ENCODE data around the gene RAPGEF5.

Gene RAPGEF5

DNA sequence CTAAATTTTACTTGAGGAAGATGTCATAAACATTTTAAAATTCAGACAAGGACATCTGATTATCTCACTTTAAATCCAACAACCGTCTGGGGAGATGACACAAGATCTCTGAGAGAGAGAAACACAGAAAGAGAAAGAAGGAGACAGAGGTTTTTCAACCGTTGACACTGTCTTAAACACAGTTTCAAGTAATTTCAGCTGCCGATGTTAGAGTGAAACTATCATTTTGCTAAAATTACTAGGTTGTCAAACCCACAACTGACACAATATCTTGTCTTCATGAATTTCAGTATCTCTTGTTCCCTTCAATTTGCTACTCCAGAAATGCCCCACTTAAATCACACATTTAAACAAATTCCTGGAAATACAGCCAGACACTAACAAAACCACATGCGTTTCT is 174.8 kb downstream of the RAPGEF5 start:
- DNase-seq = no peak

DNA sequence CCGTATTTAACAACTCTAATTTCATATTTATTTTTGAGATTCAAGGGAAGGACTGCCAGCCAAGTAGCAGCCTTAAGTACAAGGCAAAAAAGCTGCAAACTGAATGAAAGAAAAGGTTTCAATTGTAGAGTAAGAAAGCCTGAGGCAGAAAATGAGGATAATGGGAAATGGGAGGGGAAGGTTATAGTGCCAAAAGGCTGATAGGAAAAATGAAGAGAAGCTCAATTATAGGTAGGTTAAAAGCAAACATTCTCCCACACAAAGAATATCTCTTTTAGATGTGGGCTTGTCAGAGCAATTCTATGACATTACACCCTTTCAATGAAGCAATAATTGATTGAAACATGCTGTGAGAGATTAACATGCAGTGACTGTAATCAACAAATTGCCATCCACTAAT is 175.3 kb downstream of the RAPGEF5 start:
- no peak for DNase-seq

DNA sequence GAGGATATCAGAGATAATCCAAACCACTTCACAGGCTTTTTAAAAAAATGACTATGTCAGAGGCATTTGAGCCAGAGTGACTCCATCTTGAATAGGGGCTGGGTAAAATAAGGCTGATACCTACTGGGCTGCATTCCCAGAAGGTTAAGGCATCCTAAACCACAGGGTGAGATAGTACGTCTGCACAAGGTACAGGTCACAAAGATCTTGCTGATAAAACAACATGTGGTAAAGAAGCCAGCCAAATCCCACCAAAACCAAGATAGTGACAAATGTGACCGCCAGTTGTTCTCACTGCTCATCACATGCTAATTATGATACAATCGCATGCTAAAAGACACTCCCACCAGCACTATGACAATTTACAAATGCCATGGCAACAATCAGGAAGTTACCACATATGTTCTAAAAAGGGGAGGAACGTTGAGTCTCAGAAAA is 177.5 kb downstream of the RAPGEF5 start:
- no peak for DNase-seq

DNA sequence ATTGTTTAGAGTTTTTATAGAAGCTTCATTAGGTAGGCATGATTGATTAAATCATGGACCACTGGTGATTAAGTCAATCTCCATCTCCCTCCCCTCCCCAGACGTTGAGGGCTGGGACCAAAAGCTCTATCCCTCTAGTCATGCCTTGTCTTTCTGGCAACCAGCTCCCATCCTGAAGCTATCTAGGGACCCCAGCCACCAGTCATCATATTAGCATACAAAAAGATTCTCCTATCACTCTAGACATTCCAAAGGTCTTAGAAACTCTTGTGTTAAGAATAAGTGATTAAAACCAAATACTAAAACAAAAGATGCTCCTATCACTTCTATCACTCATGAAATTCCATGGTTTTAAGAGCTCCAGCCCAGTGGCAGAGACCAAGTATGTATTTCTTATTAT is 178.2 kb downstream of the RAPGEF5 start:
- DNase-seq = no peak

DNA sequence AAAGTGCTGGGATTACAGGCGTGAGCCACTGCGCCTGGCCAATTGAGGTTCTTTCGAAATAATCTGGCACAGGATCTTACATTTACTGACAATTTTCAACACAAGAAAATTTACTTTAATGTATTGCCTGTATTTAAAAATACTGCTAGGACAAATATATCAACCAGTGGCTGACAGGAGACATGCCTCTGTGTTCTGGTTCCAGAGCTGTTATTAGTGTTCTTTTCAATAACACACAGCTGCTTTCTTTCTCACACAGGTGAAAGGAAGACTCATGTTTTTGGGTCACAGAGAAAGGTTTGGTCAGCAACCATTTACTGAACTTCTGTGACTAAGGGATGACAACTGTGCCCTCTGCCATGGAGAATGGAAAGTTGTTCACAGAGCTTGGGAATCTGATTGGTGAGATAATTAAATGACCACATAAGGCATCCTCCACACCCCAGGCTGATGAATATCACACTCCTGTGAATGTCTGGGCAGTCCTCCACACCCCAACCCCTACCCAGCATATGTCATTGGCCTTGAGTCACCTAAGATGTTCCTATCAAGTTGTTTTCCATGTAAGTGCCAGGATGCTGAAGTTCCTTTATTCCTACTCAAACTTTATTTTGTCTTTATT is 180.1 kb downstream of the RAPGEF5 start:
- no peak for DNase-seq

DNA sequence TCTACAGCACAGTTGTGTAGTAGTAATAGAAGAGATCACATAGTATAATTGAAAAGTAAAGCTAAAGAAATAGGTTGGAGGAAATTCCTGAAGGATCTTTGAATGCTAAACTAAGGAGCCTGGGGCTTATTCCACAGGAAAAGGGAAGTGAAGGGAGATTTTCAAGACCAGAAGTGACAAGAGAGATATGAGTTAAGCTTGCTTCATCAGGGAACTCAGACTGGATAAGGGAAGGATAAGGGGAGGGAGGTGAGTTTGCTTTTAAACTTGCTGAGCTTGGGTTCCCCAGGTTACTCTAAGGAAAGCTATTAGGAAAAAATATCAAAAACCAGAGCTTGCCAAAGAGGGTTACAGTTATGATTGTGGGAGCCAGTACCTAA is 182.4 kb downstream of the RAPGEF5 start:
- no peak for DNase-seq

DNA sequence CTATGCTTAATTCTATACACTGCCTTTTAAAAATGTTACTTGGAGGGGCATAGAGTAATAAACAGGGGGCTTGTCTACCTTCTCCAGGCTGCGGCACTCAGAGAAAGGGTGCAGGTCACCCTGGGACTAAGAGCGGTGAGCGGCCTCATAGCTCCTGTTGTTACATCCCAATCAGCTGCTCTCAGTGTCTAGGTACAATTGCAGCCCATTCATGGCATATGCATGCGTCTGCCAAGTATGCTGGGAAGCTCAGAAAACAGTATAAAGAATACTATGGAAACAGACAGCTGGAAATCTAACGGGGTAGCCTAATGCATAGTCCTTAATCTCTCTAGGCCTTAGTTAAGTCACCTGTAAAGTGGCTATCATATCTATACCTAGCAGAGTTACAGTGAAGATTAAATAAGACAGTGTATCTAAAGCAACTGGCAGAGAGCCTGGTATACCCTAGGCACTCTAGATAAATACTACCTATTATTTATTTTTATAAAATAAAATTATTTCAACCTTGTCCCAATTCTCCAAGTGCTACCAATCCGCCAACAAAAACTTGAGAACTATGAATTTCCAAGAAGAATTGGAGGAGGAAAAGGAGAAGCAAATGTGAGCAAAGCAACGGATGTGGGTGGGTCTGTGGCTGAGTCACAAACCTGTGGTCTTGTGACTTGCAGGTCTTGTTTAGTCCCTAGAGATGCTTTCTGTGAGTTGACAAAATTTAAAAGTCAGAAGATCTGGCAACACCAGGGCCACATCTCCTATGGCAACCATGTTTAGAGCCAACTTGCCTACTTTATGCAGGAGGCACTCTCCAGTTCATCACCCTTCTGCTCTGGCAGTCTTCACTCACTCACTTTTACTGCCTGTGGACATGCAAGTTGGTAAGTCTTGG is 183.0 kb downstream of the RAPGEF5 start:
- peak; percentile 73 for DNase-seq

DNA sequence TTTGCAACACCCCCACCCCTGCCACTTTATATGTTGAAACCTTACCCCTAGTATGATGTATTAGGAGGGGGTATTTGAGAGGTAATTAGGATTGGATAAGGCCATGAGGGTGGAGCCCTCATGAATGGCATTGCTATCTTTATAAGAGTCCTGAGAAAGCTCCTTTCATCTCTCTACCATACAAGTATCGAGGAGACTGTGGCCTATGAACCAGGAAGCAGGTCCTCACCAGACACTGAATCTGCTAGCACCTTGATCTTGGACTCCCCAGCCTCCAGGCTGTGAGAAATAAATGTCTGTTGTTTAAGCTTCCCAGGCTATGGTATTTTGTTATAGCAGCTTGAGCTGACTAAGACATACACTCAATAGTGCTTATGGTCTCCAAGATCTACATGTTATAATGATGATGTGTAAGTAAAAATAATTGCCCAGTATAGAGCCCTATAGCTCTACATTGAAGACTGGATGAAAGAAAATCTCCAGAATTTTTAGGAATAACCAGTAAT is 188.8 kb downstream of the RAPGEF5 start:
- no peak for DNase-seq

DNA sequence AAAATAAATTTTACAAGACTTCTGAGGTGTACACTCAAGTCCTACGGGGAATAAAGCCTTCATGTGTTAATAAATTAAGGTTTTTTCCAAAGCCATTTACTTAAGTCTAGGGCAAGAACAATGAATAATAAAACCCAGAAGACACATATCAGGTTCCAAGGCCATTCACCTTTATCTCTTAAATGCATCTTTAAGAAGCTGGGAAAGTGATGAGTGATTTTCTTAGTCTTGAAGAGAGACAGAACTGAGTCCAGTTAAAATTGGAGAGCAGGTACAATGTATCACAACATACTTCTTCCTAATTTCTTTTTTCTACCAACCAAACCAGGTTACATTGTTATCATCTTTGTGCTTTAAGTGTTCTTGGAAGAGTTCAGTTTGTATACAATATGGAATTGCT is 189.5 kb downstream of the RAPGEF5 start:
- DNase-seq = no peak

DNA sequence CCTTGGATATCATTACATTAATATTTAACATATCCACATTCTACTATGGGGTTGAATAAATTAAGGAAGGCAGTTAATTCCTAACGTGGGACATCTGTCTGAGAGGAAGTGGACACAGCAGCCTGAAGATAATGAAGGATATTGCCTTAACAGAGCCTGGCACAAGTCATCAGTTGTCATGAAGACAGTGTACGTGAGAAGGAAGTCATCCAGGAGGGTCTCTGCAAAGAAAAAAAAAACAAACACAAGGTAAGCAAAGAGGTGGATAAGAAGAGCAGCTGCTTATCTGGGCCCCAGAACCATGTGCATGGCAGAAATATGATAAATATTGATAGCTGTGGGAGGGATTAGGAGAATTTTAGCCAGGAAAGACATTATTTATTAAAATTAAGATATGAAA is 190.0 kb downstream of the RAPGEF5 start:
- no peak for DNase-seq

DNA sequence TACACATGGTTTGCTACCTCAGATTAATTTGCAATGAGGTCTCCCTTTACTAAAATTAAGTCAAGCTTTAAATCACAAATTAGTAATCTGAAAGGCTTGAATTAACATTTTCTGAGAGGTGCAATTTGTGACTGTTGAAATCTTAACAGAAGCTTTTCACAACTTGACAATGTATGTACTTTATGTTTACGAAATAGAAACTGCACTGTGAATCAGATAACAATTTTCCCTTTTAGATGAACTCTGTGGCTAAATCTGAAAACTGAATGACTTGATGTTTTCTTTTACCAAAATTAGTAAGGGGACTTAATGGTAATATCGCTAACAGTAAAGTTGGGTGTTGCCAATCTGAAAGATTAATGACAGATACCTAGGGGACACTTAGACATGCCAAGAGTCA is 197.6 kb downstream of the RAPGEF5 start:
- no peak for DNase-seq

DNA sequence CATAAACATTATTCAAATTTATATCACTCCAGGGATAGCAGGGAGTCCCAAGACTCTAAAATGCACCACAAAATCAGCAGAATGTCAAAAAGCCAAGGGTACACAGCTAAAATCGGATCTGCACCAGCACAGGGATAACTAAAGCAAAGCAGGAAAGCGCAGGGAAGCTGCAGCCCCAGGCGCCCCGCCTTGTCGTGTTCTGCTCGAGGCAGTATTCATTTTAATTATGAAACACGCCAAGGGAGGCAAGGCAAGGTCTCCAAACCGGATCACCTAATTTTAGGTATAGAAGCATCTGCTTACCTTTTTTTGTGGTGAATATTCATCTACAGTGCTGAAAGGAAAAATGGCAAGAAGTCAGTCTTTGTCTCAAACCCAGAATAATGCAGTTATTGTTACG is 199.4 kb downstream of the RAPGEF5 start:
- DNase-seq = no peak

DNA sequence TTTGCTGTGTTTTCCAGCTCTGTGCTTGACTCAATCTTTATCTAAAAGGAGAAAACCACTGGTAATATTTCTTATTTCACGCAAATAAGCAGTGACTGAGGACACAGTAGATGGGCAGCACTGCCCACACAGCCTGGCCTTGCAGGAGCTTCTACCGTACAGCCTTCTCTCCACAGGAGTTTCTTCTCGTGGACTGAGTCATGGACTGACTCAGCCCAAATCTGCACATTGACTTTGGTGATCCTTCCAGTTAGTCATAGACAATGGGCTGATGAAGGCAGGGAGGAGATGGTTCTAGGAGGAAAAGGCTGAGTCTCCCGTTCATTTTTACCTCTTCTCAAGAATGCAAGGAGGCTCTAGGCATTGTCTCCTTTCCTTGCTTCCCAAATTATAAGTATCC is 200.7 kb downstream of the RAPGEF5 start:
- no peak for DNase-seq

DNA sequence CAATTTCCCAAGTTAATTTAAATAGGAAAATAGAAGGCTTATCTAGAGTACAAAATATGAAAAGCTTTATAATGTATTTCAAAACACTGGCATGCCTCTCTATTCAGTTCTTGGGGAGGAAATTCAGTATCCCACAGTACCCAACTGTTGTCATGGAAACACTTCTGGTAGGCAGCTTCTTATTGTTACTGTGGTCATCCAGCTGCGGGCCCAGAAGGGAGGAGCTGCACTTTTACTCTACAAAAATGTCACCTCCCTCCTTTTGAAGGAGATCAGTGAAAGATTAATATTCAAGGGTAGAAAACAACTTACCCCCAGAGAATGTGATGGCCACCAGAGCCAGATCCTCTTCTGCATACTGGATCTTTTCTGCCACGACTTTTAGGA is 202.8 kb downstream of the RAPGEF5 start:
- peak; percentile 46 for DNase-seq

DNA sequence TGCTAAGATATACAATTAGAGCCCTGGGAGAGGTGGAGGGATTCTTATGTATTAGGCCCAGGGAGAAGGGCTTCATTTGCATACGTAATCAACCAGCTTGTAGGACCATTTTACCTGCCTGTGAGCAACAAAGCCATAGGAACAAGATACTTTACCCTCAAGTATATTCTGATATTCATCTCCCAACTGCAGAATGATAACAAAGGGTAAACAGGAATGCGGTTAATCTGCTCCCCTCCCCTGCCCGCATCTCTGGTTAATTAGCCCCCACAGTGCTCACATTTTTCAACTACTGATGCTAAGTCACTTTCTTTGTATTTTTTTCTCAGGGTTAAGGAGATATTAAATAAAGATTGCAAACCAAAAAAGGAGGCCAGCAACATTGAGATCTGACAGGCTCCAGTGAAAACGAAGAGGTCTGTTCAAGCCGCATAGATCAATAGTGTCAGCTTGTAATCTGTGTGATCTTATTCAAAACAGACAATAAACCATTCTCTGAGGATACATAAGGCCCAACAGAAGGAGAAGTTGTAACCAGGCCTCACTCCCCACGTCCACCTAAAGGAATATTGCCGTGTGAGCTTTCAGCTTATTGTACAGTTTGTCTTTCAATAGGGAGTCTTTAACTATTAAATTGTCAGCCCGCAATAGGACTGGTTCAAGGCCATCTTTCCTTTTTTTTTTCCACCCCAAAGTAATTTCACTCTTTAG is 203.4 kb downstream of the RAPGEF5 start:
- no peak for DNase-seq

DNA sequence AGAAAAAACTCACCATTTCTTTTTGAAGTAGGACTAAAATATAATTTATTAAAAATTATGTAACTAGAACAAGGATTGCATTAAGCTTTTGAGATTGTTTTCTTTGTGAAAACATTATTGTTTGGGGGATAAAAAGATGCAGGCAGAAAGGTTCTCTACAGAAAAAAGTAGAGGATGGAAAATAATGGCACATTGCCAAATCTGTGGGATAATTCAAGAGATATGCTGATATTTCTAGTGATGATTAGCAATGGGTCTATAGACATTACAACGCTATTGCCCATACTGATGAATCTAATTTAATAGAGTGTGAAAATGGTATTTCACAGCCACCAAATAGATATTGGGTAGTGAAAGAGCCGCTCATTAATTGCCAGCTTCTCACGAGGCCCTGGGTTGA is 204.3 kb downstream of the RAPGEF5 start:
- DNase-seq = no peak

DNA sequence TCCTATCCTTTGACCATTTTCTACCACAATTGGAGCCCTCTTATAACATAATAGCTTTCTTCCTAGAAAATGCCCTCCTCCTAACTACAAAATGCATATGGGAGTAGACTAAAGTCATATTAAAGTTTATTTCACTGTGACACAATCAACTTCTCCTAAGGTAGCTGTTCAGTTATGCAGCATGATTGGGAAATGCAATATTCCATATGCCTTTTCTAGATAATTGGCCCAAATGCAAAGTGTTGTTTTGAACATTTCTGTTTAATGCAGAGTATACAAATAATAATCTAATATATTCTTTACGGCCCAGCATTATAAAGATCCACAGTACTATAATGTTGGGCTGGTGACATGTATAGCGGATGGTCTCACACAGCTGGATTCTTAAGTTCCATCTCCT is 205.1 kb downstream of the RAPGEF5 start:
- DNase-seq = no peak

DNA sequence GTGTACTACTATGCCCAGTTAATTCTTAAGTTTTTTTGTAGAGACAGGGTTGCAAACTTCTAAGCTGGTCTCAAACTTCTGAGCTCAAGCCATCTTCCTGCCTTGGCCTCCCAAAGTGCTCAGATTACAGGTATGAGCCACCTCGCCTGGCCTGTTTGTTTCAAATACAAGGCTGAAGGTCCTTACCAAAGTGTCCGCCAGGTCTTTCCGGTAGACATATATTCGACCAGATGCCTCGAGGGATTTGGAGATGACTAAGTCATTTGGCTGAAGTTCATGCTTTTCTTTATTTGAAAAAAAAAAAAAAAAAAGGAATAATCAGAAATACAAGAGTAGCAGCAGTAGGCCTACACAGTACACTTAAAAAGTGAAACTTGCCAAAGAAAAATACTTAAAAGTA is 206.7 kb downstream of the RAPGEF5 start:
- DNase-seq = no peak

DNA sequence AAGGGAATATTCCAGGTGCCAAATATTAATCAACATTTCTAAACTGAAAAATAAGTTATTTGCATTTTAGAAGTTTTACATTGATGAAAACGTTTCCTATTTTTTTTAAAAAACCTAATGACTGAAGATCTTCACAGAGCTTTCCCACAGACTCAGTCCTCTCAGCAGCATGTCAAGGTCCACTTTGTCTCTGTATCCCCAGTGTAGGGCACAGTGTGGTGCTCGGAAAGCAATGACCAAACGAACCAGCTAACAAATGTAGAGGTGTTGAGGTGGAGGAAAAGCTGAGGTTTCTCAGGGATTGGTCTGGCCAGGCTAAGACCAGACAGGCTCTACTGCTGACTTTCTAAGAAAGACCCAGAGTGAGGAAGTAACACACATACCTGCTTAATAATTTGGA is 209.1 kb downstream of the RAPGEF5 start:
- DNase-seq = no peak

DNA sequence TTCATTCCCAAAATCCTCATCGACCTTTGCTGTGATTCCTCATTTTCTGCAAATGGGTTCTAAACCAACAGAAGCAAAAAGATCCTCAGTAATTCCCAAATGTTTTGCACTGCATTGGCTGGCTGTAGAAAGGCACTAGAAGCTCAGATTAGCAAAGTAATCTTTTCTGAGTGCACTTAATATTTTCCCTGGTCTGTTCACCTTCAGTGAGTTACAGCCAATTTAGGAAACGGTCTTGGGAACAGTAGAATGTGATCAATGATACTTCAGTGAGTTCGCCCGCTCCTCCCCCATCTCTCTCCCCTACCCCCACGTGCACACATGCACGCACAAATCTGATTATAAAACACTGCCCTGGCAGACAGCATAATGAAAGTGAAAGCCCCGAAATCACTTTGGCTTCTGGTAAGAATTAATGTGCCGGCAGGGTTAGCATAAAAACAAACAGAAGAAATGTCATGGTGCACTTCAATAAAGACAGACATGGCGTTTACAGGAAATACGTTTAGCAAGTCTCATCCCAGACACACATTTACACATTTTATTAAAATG is 209.9 kb downstream of the RAPGEF5 start:
- DNase-seq = no peak

DNA sequence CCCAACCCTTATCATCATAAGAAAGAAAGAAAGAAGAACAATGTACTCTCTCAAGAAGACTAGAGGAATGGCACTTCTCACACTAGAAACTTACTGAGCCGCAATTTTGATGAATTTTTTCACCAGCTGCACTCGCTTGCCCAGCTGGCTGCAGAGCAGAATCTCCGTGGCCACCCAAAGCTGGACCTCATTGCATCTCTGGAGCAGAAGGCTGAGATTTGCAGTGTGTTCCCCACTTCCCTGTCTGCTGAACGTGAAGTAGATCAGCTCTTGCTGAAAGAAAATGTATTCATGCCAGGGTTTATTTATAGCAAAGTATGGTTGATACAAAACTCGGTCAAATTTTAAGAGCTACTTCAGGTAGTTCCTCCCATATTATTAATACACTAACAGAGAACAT is 212.0 kb downstream of the RAPGEF5 start:
- DNase-seq = no peak

DNA sequence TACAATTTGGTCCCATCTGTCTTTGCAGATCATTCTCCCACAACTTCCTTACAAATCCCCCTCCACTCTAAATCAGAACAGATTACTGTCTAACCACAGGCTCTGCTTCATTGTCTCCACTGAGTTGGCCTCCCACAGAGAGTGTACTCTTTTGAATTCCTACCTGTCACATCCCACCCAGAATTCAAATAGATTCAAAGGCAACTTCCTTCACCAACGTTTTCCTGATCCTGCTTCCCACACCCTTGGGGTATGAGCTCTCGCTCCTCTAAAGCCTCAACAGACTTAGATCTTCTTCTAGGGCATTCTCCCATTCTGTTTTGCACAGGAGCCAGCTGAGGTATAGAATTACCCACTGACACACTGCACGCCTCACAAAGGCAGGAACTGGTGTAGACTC is 213.5 kb downstream of the RAPGEF5 start:
- DNase-seq = no peak

DNA sequence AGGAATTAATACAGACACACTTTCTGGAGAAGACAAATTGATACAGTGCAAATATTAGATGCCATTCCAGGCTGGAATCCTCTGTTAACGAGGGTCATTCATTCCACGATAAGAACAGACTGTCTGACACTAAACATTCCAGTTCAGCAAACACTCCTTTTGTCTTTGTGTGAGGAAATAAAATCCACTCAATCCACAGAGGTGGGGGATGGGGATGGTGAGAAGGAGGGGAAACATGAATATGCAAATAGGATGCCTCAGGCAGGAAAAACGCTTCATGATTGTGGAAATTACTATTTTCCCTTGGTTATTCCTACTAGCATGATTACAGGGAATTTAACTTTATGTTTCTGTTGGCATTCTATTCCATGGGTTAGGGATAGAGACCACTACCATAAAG is 214.4 kb downstream of the RAPGEF5 start:
- no peak for DNase-seq

DNA sequence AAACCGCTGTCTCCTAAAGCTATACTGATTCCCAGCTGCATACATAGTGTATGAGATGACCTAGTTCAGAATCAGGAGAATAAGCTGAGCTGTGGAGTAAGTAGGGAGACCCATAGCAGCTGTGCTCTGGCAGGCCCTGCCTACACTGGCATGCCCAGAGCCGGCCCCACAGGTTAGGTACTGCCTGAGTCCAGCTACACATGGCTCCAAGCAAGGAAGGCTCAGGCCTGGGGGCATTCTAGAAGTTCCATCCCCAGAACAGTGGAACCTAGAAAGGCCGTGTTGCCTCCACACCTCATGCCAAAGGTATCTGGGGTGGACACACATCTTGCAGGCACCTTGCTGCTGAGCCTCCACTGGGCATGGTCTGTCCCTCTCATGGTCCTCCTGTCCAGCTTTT is 215.6 kb downstream of the RAPGEF5 start:
- DNase-seq = no peak

Measured in GDM1 (cell line).